ENCODE results near the gene ZNF3. TPM values are rescaled to one million over a fixed set of nuclear protein-coding genes. Genes with fewer than 3 reads are reported as not detected.

The ZNF3 gene
- total RNA-seq, 1 experiment from 2014 or later: 32.9 TPM

DNA sequence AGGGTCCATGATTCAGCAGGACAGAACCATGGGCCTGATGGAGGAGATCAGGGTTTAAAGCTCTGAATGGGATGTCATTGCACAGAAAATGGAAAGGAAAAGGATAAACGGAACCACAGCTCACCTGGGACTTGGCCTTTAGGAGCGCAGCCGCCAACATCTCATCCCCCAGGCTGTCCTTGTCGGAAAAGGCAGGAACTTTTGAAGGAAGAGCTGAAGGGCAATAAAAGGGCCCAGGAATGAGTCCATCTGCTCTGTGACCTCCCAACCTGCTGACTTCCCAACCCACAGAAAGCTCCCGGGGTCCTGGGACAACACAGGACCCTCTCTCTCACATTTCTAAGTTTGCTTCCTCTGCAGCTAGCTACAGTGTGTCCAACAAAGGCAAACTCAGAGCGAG lies 6.1 kb downstream of the ZNF3 start:
- ATAC-seq (no peak), DNase-seq (ENCODE audit: low read depth, low spot score) (no peak)
- Histone ChIP-seq H3K9me3 (ENCODE audit: control insufficient read depth, insufficient read depth, low read depth, low read length) (peaks cover 54% of the 10 kb centered on the region), H3K4me1 (ENCODE audit: control insufficient read depth, insufficient read depth, low read length) (no peaks in the 10 kb centered on the region), H3K27me3 (ENCODE audit: control insufficient read depth, insufficient read depth, low read length) (no peaks in the 10 kb centered on the region), H3K27ac (ENCODE audit: low read length) (no peak overlapping the region), H3K4me3 (ENCODE audit: low read depth in 2 of 2, low read length in 2 of 2) (no peak overlapping the region), H3K36me3 (ENCODE audit: control insufficient read depth, insufficient read depth, low read length) (peaks cover 15% of the 10 kb centered on the region)
- BruUV-seq (replicated peaks): no TSS peak
- intact Hi-C loops (cut with micrococcal nuclease; ENCODE audit: unreplicated experiment): no loop called here
- ChIA-PET POLR2A (no interaction called here), CTCF (no interaction called here)
- in situ Hi-C loops (cut with HindIII; ENCODE audit: low pct_unique_long_range_greater_than_20kb, low sequenced_read_pairs): no loop called here
- TF ChIP-seq, protein P1, sequence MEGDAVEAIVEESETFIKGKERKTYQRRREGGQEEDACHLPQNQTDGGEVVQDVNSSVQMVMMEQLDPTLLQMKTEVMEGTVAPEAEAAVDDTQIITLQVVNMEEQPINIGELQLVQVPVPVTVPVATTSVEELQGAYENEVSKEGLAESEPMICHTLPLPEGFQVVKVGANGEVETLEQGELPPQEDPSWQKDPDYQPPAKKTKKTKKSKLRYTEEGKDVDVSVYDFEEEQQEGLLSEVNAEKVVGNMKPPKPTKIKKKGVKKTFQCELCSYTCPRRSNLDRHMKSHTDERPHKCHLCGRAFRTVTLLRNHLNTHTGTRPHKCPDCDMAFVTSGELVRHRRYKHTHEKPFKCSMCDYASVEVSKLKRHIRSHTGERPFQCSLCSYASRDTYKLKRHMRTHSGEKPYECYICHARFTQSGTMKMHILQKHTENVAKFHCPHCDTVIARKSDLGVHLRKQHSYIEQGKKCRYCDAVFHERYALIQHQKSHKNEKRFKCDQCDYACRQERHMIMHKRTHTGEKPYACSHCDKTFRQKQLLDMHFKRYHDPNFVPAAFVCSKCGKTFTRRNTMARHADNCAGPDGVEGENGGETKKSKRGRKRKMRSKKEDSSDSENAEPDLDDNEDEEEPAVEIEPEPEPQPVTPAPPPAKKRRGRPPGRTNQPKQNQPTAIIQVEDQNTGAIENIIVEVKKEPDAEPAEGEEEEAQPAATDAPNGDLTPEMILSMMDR (IDR thresholded peaks at IDR 0.05): no peak
- TF ChIP-seq SIN3A (IDR thresholded peaks at IDR 0.05; ENCODE audit: borderline replicate concordance, insufficient read depth, low read depth, low read length) (no peak), TCF7L2 (IDR thresholded peaks at IDR 0.05; ENCODE audit: low read depth, low read length) (no peak), POLR2AphosphoS5 (IDR thresholded peaks at IDR 0.05; ENCODE audit: low read depth, low read length) (no peak)
- TF ChIP-seq, protein P2, sequence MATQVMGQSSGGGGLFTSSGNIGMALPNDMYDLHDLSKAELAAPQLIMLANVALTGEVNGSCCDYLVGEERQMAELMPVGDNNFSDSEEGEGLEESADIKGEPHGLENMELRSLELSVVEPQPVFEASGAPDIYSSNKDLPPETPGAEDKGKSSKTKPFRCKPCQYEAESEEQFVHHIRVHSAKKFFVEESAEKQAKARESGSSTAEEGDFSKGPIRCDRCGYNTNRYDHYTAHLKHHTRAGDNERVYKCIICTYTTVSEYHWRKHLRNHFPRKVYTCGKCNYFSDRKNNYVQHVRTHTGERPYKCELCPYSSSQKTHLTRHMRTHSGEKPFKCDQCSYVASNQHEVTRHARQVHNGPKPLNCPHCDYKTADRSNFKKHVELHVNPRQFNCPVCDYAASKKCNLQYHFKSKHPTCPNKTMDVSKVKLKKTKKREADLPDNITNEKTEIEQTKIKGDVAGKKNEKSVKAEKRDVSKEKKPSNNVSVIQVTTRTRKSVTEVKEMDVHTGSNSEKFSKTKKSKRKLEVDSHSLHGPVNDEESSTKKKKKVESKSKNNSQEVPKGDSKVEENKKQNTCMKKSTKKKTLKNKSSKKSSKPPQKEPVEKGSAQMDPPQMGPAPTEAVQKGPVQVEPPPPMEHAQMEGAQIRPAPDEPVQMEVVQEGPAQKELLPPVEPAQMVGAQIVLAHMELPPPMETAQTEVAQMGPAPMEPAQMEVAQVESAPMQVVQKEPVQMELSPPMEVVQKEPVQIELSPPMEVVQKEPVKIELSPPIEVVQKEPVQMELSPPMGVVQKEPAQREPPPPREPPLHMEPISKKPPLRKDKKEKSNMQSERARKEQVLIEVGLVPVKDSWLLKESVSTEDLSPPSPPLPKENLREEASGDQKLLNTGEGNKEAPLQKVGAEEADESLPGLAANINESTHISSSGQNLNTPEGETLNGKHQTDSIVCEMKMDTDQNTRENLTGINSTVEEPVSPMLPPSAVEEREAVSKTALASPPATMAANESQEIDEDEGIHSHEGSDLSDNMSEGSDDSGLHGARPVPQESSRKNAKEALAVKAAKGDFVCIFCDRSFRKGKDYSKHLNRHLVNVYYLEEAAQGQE (IDR thresholded peaks at IDR 0.05; ENCODE audit: insufficient read depth in 1 of 2, low read depth in 2 of 2, low read length in 1 of 2): no peak

DNA sequence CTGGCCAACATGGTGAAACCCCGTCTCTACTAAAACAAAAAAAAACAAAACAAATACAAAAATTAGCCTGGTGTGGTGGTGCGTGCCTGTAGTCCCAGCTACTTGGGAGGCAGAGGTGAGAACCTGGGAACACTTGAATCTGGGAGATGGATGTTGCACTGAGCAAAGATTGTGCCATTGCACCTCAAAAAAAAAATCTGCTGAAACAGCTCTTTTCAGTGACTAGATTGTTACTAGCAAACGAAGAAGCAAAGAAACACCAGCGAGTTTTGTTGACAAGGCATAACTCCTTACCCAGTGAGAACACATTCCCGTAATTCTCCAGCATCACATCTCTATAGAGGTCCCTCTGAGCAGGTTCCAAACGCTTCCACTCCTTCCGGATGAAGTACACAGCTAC lies 6.7 kb downstream of the ZNF3 start:
- Histone ChIP-seq H3K36me3 (ENCODE audit: control insufficient read depth, insufficient read depth, low read length) (peaks cover 19% of the 10 kb centered on the region), H3K27ac (ENCODE audit: low read length) (no peak overlapping the region), H3K4me1 (ENCODE audit: control insufficient read depth, insufficient read depth, low read length) (no peaks in the 10 kb centered on the region), H3K27me3 (ENCODE audit: control insufficient read depth, insufficient read depth, low read length) (no peaks in the 10 kb centered on the region), H3K9me3 (ENCODE audit: control insufficient read depth, insufficient read depth, low read depth, low read length) (peaks cover 60% of the 10 kb centered on the region), H3K4me3 (ENCODE audit: low read depth in 2 of 2, low read length in 2 of 2) (no peak overlapping the region)
- no peak for TF ChIP-seq TCF7L2 (IDR thresholded peaks at IDR 0.05; ENCODE audit: low read depth, low read length)
- intact Hi-C loops (cut with micrococcal nuclease; ENCODE audit: unreplicated experiment) (no loop called here), in situ Hi-C loops (cut with HindIII; ENCODE audit: low pct_unique_long_range_greater_than_20kb, low sequenced_read_pairs) (no loop called here)
- ChIA-PET POLR2A (no interaction called here), CTCF (no interaction called here)
- ATAC-seq: no peak
- no peak for DNase-seq (ENCODE audit: low read depth, low spot score)
- no TSS peak for BruUV-seq (replicated peaks)

DNA sequence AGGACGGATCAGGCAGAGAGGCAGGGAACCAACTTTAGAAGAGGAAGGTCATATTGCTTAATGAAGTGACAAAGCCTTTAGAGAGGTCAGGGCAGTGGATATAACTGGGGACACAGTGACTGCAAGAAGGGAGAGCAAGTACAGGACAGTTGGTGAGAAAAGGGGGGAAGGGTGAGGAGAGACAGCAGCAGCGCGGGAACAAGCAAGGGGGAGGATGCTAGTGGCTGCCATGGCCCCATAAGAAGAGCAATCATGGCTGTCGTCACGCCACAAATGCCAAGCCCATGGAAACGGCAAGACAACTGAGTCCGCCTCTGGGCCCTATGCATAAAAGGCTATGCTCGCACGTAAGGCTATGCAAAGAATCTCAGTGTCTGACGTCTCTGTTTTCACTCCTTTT lies 9.1 kb downstream of the ZNF3 start:
- ChIA-PET CTCF (no interaction called here), POLR2A (no interaction called here)
- ATAC-seq (no peak), DNase-seq (ENCODE audit: low read depth, low spot score) (no peak)
- no TSS peak for BruUV-seq (replicated peaks)
- no peak overlapping the region for H3K27ac ChIP-seq (ENCODE audit: low read length)
- TF ChIP-seq SIN3A (IDR thresholded peaks at IDR 0.05; ENCODE audit: borderline replicate concordance, insufficient read depth, low read depth, low read length): no peak
- no peak for TF ChIP-seq POLR2AphosphoS5 (IDR thresholded peaks at IDR 0.05; ENCODE audit: low read depth, low read length)
- TF ChIP-seq TCF7L2 (IDR thresholded peaks at IDR 0.05; ENCODE audit: low read depth, low read length): no peak
- TF ChIP-seq, protein P2 (IDR thresholded peaks at IDR 0.05; ENCODE audit: insufficient read depth in 1 of 2, low read depth in 2 of 2, low read length in 1 of 2): no peak
- TF ChIP-seq, protein P1 (IDR thresholded peaks at IDR 0.05): no peak
- H3K27me3 ChIP-seq (ENCODE audit: control insufficient read depth, insufficient read depth, low read length): no peaks in the 10 kb centered on the region
- no peak overlapping the region for H3K4me3 ChIP-seq (ENCODE audit: low read depth in 2 of 2, low read length in 2 of 2)
- H3K36me3 ChIP-seq (ENCODE audit: control insufficient read depth, insufficient read depth, low read length): peaks cover 19% of the 10 kb centered on the region
- intact Hi-C loops (cut with micrococcal nuclease; ENCODE audit: unreplicated experiment) (no loop called here), in situ Hi-C loops (cut with HindIII; ENCODE audit: low pct_unique_long_range_greater_than_20kb, low sequenced_read_pairs) (no loop called here)
- H3K4me1 ChIP-seq (ENCODE audit: control insufficient read depth, insufficient read depth, low read length): no peaks in the 10 kb centered on the region
- peaks cover 64% of the 10 kb centered on the region for H3K9me3 ChIP-seq (ENCODE audit: control insufficient read depth, insufficient read depth, low read depth, low read length)

Measured in Panc1 (cell line).